GM18517 (cell line): ENCODE data around the gene SLC2A3.
"Not testable (repeated sequence)": the region's sequence is repeated elsewhere in the genome, so short reads cannot be mapped to it uniquely, and the experiment has no call there.

Experiments used
- ATAC-seq: cut with Tn5 transposase; IDR thresholded peaks from one replicate; pipeline ENCODE4 v1.9.1; 2021; ENCODE audit warnings: mild to moderate bottlenecking, moderate library complexity; ENCODE audit not compliant: unreplicated experiment

The SLC2A3 gene

DNA sequence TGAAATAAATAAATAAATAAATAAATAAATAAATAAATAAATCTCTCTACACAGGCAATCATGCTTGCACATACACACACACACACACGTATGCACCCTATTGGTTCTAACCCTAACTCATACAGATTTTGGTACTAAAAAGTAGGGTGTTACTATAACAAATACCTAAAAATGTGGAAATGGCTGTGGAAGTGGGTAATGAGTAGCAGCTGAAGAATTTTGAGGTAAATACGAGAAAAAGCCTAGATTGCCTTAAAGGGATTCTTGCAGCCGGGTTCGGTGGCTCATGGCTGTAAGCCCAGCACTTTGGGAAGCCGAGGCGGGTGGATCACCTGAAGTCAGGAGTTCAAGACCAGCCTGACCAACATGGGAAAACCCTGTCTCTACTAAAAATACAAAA is 15.7 kb upstream of the SLC2A3 start:
- no peak for ATAC-seq

DNA sequence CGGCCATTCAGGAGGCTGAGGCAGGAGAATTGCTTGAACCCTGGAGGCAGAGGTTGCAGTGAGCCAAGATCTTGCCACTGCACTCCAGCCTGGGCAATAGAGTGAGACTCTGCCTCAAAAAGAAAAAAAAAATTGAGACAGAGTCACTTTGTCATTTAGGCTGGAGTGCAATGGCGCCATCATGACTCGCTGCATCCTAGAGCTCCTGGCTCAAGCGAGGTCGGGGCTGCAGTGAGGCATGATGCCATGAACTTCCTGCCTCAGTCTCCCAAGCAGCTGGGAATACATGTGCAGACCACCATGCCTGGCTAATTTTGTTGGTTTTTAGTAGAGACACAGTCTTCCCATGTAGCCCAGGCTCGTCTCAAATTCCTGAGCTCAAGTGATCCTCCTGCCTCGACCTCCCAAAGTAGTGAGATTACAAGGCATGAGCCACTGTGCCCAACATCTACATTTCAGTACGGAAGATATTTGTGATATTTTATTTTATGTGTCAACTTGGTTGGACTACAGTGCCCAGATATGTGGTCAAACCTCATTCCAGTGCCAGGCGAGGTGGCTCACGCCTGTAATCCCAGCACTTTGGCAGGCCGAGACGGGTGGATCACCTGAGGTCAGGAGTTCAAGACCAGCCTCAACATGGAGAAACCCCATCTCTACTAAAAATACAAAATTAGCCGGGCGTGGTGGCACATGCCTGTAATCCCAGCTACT is 14.4 kb upstream of the SLC2A3 start:
- not testable (repeated sequence) for ATAC-seq

DNA sequence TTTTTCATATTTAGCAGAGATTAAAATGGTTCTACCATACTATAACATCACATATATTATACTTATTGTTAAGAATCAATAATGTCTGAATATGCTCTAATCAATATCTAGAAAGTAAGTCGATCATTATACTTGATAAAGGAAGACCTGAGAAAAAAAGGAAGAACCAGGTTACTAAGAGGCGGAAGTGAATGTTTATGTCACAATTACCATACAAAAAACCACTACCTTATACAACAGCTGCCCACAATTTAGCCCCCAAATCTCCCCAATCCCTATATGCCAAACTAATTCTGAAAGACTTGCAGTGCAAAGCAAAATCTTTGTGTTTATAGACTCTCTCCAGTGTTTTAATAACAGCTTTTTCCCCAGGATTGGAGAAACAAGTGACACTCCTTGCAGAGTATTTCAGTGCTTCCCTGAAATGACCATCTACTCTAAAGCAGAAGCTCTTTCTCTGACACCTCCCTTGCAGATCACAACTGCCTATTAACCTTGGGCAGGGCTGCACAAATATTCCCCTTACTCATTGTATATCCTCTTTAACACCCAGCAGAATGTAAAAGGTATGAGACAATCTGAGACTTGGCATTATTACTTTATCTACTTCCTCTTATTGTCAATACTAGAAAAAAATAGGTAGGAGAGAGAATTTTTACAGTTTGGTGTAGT is 12.7 kb upstream of the SLC2A3 start:
- ATAC-seq: no peak

DNA sequence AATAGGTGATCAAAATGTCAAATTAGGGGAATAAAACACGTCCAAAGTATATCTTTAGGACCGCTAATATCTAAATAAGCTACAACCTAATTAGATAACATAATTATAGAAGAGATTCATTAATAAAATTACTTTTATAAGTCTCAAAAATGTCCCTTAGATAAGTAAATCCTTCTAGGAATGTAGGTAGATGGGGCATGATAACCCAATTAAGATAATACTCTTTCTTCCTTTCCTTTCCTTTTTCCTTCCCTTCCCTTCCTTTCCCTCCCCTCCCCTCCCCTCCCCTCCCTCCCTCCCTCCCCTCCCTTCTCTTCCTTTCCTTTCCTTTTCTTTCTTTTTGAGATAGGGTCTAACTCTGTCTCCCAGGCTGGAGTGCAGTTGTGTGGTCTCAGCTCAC is 11.0 kb upstream of the SLC2A3 start:
- no peak for ATAC-seq

DNA sequence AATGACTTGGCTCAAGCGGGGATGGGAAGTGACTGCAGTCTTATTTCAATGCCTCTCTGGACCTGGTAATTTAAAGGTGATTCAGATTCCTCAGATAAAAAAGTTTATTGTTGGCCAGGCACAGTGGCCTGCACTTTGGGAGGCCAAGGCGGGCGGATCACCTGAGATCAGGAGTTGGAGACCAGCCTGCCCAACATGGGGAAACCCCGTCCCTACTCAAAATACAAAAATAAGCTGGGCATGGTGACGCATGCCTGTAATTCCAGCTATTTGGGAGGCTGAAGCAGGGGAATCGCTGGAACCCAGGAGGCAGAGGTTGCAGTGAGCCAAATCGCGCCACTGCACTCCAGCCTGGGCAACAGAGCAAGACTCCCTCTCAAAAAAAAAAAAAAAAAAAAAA is 8.8 kb upstream of the SLC2A3 start:
- ATAC-seq: not testable (repeated sequence)

DNA sequence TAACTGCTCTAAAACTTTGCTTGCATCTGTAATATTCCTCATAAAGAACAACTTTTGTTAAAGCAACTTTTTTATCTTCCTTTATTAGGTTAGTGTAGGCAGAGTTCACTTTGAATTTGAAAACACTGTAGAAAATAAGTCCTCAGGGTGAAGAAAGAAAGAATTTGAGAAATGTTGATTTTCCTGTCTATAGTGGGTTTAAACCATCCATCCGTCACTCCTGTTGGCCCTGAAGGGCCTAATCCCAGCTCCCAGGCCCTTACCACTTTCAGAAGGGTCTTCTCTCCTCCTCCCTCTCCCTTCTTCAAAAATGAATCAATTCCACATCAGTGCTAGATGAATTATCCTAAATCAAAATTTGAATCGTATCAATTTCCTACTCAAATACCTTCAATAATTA is 4.9 kb upstream of the SLC2A3 start:
- ATAC-seq: no peak

DNA sequence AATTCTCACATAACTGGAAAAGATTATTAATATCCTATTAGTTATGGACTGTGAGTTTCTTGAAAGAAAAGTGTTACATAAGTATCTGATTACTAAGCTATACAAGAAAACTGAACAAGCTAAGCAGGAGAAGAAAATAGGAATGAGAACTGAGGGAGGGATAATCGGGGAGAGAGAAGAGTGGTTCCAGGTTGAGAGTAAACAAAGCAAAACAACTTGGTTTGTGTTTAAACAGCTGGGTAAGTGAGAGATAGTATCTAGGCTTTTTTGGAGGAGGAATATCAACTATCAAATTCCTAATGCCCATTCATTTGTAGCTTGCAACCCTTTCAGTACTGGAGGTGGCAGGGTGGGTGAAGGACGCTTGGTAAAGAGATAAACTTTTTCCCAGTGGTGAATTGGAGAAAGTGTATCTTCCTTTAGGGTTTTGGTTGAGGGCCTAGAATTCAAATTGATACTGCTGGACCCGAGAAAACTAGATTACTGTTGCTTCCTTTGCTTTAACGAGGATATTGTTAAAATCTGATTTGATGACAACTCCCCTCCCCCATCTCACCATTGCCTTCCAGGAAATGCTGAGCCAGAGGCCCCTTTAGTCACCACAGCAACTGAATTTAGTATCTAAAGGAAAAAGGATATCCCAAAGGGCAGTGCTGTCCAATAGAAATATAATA is 2.0 kb upstream of the SLC2A3 start:
- no peak for ATAC-seq

DNA sequence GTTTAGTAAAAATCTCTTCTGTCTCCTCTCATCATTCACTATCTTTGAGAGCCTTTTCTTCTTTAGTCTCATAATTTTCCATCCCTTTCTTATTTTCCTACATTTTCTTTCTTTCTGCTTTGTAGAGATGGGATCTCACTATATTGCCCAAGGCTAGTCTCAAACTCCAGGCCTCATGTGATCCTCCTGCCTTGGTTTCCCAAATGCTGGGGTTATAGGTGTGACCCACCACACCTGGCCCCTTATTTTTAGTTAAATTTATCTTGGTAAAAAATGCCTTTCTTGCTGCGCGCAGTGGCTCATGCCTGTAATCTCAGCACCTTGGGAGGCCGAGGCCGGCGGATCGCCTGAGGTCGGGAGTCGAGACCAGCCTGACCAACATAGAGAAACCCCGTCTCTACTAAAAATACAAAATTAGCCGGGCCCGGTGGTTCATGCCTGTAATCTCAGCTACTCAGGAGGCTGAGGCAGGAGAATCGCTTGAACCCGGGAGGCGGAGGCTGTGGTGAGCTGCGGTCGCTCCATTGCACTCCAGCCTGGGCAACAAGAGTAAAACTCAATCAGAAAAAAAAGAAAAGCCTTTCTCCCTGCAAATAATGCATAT is 996 bp downstream of the SLC2A3 start:
- ATAC-seq: no peak

DNA sequence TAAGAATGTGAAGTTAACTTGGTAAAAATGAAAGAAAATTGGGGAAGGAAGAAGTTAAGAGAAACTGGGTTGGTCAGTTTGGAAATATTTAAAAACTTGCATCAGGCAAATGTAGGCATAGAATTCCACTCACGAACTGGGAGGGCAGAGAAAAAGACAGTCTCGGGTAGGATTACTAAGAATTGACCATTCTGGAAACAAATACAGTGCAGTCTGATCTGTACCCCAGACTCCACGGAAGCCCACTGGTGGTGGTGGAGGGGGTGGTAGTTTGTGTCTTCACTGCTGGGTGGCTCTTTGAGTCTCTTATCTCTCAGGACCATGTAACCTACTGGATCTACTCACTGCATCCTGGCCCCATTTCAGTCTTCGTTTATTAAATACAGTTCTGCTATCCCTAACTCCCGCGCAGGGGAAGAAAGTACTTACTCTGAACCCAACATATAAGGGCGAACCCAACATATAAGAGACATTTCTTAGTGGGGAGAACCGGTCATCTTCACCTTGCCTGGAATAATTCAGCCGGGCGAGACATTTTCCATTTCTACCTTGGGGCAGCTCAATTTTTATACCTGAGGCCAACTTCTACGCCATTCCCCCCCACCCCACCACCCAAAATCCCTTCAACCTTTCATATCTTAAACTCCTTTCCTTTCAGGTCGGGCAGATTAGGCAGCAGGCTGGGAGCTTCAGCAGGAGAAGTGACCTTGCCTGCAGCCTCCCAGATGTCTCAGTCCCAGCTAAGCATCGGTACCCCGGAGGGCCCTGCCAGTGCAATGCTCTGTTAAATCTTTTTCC is 1.7 kb downstream of the SLC2A3 start:
- no peak for ATAC-seq

DNA sequence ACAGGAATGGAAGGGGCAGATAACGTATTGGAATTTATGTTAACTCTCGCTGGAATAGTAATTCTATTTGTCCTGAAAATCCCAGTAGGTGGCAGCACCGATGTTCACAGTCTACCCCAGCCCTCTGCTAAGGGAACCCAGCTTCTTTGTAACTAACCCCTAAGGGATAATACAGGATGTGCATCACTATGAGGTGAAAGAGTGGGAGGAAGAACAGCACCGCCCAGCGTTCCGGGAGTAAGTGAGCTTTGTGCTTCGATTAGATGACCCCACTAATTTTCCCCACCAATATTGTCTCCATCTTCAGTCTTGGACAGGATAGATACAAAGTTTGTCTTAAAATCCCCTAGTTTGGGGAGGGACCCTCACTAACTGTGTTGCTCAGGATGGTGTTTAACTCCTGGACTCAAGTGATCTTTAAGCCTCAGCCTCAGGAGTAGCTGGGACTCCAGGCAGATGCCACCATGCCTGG is 2.7 kb downstream of the SLC2A3 start:
- ATAC-seq: peak; percentile 92

DNA sequence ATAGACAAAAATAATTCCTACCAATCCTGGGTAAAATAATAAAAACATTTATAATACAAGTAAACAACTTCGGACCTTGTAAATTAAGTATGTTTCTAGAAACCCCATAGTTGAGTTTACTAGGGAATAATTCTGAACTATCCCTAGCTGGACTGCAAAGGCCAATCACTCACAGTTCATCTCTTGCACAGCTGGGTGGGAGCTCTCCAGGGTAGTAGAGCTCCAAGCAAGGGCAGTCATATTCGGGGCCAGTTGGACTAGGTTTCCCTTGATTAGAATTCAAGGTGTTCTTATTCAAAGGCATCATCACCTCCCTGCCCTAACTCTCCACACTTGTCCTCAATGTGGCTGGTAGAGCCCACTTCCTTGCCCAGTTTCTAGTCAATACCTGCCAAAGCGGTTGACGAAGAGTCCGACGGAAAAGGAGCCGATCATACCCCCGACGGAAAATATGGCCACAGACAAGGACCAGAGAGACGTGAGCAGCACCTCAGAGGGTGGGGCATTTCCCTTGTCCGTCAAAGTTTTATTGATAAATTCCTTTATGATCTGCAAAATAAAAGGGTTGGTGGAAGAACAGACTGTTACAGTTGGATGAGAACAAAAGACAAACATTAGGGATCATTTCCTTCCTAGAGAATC is 3.3 kb downstream of the SLC2A3 start:
- ATAC-seq: not testable (repeated sequence)

DNA sequence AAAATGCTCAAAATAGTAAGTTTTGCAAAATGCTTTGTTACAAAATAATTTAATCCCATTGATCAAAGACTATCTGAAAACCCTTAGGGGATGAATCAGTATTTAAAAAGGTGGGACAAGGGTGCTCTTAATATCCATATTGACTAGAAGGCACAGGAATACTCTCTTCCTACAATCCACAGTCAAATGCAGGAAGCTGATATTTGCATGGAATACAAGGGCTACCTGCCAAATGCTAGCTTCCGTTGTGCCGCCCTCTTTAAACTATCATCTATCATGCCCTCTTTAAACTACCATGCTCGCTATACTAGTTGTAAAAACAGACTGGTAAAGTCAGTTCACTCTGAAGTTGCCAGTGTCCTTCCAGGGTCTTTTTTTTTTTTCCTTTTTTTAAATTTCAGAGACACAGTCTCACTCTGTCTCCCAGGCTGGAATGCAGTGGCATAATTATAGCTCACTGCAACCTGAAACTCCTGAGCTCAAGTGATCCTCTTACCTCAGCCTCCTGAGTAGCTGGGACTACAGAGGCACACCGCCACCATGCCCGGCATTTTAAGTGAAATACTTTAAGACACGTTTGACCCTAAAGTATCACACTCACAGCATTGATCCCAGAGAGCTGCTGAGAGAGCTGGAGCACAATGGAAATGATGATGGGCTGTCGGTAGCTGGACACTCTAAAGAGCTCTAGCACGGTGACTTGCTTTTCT is 6.7 kb downstream of the SLC2A3 start:
- no peak for ATAC-seq

DNA sequence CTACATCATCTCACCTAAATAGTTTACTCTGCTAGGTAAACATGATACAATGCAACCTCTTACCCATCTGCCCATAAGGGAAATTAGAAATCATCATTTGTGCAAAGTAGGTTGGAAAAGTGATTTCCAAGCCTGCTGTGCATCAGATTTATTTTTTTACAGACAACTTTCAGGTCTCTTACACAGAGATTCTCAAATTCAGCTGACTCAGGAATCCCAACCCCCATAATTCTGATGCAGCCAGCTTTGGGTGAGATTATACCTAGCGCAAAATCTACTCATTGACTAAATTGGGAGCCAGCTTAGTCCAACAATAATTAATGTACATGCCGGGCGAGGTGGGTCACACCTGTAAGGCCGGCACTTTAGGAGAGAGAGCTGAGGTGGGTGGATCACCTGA is 8.5 kb downstream of the SLC2A3 start:
- no peak for ATAC-seq

DNA sequence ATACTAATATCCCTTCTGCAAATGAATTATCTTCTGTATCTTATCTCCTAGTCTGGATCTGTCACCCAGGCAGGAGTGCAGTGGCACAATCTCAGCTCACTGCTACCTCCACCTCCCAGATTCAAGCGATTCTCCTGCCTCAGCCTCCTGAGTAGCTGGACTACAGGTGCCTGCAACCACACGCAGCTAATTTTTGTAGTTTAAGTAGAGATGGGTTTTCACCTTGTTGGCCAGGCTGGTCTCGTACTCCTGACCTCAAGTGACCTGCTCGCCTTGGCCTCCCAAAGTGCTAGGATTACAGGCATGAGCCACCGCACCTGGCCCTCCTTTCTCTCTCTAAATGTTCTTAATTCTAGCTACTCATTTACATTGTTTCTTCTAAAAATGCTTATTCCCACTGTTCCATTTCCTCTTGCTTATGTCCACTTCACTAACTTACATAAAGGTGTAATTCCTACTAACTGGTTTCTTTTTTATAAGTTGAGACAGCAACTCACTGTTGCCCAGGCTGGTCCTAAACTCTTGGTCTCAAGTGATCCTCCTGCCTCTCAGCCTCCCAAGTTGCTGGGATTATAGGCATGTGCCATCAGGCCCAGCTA is 9.8 kb downstream of the SLC2A3 start:
- ATAC-seq: not testable (repeated sequence)

DNA sequence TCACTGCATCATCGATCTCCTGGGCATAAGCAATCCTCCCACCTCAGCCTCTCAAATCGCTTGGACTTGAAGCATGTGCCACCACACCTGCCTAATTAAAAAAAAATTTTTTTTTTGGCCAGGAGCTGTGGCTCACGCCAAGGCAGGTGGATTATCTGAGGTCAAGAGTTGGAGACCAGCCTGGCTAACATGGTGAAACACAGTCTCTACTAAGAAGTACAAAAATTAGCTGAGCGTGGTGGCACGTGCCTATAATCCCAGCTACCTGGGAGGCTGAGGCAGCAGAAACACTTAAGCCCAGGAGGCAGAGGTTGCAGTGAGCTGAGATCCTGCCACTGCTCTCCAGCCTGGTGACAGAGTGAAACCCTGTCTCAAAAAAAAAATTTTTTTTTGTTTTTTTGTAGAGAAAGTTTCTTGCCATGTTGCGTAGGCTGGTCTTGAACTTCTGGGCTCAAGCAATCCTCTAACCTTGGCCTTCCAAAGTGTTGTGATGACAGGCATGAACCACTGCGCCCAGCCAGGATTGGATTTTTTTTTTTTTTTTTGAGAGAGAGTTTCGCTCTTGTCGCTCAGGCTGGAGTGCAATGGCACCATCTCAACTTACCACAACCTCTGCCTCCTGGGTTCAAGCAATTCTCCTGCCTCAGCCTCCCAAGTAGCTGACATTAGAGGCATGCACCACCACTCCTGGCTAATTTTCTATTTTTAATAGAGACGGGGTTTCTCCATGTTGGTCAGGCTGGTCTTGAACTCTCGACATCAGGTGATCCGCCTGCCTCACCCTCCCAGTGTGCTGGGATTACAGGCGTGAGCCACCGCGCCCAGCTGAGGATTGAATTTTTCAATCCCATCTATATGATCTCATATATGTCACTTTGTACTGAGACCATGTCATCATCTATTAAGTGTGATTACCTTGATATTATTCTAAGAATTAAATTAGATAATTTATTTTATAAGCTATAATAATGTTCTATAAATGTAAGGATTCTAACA is 12.4 kb downstream of the SLC2A3 start:
- no peak for ATAC-seq

DNA sequence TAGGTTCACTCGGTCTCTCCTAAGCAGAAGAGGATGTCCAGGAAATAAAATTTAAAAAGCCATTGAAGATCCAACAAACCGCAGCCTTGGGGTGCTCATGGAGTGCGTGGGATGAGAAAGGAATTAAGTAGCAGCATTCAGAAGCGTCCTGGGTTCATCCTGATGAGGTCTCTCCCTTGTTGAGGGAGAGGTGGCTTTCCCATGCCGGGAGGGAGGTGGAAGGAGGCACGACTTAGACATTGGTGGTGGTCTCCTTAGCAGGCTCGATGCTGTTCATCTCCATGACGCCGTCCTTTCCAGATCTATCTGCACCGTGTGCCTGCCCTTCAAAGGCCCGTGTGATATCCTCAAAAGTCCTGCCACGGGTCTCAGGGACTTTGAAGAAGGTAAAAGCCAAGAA is 14.8 kb downstream of the SLC2A3 start:
- not testable (repeated sequence) for ATAC-seq

DNA sequence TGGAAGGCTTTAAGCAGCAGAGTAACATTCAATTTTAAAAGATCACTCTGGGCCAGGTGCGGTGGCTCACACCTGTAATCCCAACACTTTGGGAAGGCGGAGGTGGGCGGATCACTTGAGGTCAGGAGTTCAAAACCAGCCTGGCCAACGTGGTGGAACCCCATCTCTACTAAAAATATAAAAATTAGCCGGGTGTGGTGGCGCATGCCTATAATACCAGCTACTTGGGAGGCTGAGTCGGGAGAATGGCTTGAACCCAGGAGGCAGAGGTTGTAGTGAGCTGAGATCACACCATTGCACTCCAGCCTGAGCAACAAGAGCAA is 17.8 kb downstream of the SLC2A3 start:
- ATAC-seq: not testable (repeated sequence)
